Measurements from ENCODE around the gene EMP3.

EMP3 gene

DNA sequence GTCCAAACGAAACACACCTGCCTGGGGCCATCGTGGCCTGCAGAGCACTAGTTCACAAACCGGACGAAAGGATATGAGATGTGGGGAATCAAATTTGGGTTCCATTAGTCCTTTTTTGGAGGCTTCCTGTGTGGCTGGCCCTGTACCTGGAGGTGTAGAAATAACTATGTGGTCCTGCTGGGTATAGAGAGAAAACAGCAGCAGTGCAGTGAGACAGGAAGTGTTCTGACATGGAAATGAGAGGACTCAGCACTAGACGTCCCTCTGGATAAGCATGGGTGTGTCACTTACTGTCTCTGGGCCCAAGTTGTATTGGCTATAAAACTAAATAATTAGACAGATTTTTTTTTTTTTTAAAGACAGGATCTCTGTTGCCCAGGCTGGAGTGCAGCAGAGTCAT, 53.7 kb downstream of the EMP3 start:
- H3K9me3 Mint-ChIP-seq = no peaks in the 10 kb centered on the region
- no peak overlapping the region for H3K27ac Mint-ChIP-seq
- no peak overlapping the region for H3K4me3 Mint-ChIP-seq
- peaks cover 3% of the 10 kb centered on the region for H3K27me3 Mint-ChIP-seq (ENCODE audit: low read depth)
- no peaks in the 10 kb centered on the region for H3K4me1 Mint-ChIP-seq
- TF ChIP-seq, protein P1, sequence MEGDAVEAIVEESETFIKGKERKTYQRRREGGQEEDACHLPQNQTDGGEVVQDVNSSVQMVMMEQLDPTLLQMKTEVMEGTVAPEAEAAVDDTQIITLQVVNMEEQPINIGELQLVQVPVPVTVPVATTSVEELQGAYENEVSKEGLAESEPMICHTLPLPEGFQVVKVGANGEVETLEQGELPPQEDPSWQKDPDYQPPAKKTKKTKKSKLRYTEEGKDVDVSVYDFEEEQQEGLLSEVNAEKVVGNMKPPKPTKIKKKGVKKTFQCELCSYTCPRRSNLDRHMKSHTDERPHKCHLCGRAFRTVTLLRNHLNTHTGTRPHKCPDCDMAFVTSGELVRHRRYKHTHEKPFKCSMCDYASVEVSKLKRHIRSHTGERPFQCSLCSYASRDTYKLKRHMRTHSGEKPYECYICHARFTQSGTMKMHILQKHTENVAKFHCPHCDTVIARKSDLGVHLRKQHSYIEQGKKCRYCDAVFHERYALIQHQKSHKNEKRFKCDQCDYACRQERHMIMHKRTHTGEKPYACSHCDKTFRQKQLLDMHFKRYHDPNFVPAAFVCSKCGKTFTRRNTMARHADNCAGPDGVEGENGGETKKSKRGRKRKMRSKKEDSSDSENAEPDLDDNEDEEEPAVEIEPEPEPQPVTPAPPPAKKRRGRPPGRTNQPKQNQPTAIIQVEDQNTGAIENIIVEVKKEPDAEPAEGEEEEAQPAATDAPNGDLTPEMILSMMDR (IDR thresholded peaks at IDR 0.05; ENCODE audit: unreplicated experiment in 3 of 3) = no peak
- peaks cover 24% of the 10 kb centered on the region for H3K36me3 Mint-ChIP-seq (ENCODE audit: low read depth)
